Left lung (tissue), 10 donors: Measurements from ENCODE around the gene TCTN2. TPM values are rescaled to one million over a fixed set of nuclear protein-coding genes. Genes with fewer than 3 reads are reported as not detected.

Source experiments
- ATAC-seq: fragments of 200-7000 bp; cut with Tn5 transposase; one replicate; pipeline ENCODE4 v1.9.1; 2020; ENCODE audit warnings: moderate library complexity
- DNase-seq, 4 donors: peaks; one replicate each; pipeline ENCODE4 v3.0.0-alpha.2; 2013 to 2020
- H3K27ac ChIP-seq, 2 donors: fragments of 200-600 bp; sonication (generic) in 1 of 2; one replicate each; pipeline versions ENCODE4 v1.5.0 to v1.8.0; 2020 to 2021
- H3K27me3 ChIP-seq, 2 donors: fragments of 200-600 bp; sonication (generic) in 1 of 2; one replicate each; pipeline versions ENCODE4 v1.5.0 to v1.8.0; 2020 to 2021
- H3K36me3 ChIP-seq, 2 donors: fragments of 200-600 bp; sonication (generic) in 1 of 2; one replicate each; pipeline versions ENCODE4 v1.5.0 to v1.8.0; 2020 to 2021
- H3K4me1 ChIP-seq, 2 donors: fragments of 200-600 bp; one replicate each; pipeline ENCODE4 v1.8.0; 2021
- H3K4me3 ChIP-seq, 2 donors: fragments of 200-600 bp; sonication (generic) in 1 of 2; one replicate each; pipeline versions ENCODE4 v1.5.0 to v1.8.0; 2020 to 2021; ENCODE audit warnings: mild to moderate bottlenecking in 1 of 2
- H3K9me3 ChIP-seq, 2 donors: fragments of 200-600 bp; sonication (generic) in 1 of 2; one replicate each; pipeline versions ENCODE4 v1.5.0 to v1.8.0; 2020 to 2021
- CTCF ChIP-seq, 2 donors: fragments of 200-600 bp; sonication (generic) in 1 of 2; IDR thresholded peaks; one replicate each; pipeline versions ENCODE4 v1.5.0 to v1.8.0; 2021; ENCODE audit warnings: antibody characterized with exemption in 2 of 2
- intact Hi-C, 2 donors: fragments of 100-400 bp; cut with DNase I; formaldehyde crosslinking; loops; one replicate each; pipeline versions ENCODE4 v1.11.2 to v1.14.2; 2022
- polyA plus RNA-seq, 6 donors: library from polyadenylated mRNA; unstranded; fragments of 120-200 nt; gene quantifications; one replicate each; pipeline ENCODE4 v1.2.1, GENCODE V29; 2013; ENCODE audit not compliant: insufficient read length in 6 of 6
- total RNA-seq, 2 donors: library from RNA; stranded (reverse); fragmentation: NEBNext Ultra II Directional; extraction: Animal tissue kit (Norgen Biotek cat#: 25700); gene quantifications; one replicate each; pipeline ENCODE4 v1.2.1, GENCODE V29; 2021
- donor health status: DM: no; HTN: yes; CAD: no.
- donor health status: DM: no; HTN: no; CAD: no.

The TCTN2 gene
- total and polyA plus RNA-seq, 8 donors: 11.0 to 30.2 (median 24.6) TPM

GRCh38 chr12:123732251-123732650 is 61.3 kb downstream of the TCTN2 start:
- no peak for DNase-seq
- ATAC-seq: no peak
- TF ChIP-seq CTCF (IDR thresholded peaks at IDR 0.05): no peak
- Histone ChIP-seq H3K36me3 (peaks cover 0 to 92% of the 10 kb centered on the region in 2 donors), H3K27me3 (no peaks in the 10 kb centered on the region), H3K27ac (no peak overlapping the region), H3K9me3 (no peaks in the 10 kb centered on the region), H3K4me3 (no peak overlapping the region), H3K4me1 (no peaks in the 10 kb centered on the region)
- intact Hi-C loops: no loop called here

GRCh38 chr12:123733229-123733628 is 62.3 kb downstream of the TCTN2 start:
- no peak overlapping the region for H3K27ac ChIP-seq
- no peaks in the 10 kb centered on the region for H3K4me1 ChIP-seq
- no peak for TF ChIP-seq CTCF (IDR thresholded peaks at IDR 0.05)
- intact Hi-C loops: no loop called here
- H3K9me3 ChIP-seq: no peaks in the 10 kb centered on the region
- peaks cover 0 to 92% of the 10 kb centered on the region in 2 donors for H3K36me3 ChIP-seq
- ATAC-seq (no peak), DNase-seq (no peak)
- H3K4me3 ChIP-seq: no peak overlapping the region
- H3K27me3 ChIP-seq: no peaks in the 10 kb centered on the region

- no peak for DNase-seq
- H3K4me1 ChIP-seq: no peaks in the 10 kb centered on the region
- intact Hi-C loops: no loop called here
- no peaks in the 10 kb centered on the region for H3K27me3 ChIP-seq
- TF ChIP-seq CTCF (IDR thresholded peaks at IDR 0.05): no peak
- no peaks in the 10 kb centered on the region for H3K9me3 ChIP-seq
- H3K36me3 ChIP-seq: peaks cover 0 to 92% of the 10 kb centered on the region in 2 donors
- no peak overlapping the region for H3K27ac ChIP-seq
- H3K4me3 ChIP-seq: no peak overlapping the region
- no peak for ATAC-seq
Observed at GRCh38 chr12:123734268-123734667, 63.4 kb downstream of the TCTN2 start.

GRCh38 chr12:123741937-123742572 is 71.1 kb downstream of the TCTN2 start:
- H3K4me3 ChIP-seq: no peak overlapping the region
- H3K27ac ChIP-seq: no peak overlapping the region
- ATAC-seq (no peak), DNase-seq (no peak)
- intact Hi-C loops: no loop called here
- H3K4me1 ChIP-seq: no peaks in the 10 kb centered on the region
- no peaks in the 10 kb centered on the region for H3K9me3 ChIP-seq
- no peaks in the 10 kb centered on the region for H3K27me3 ChIP-seq
- peaks cover 0 to 81% of the 10 kb centered on the region in 2 donors for H3K36me3 ChIP-seq
- TF ChIP-seq CTCF (IDR thresholded peaks at IDR 0.05): no peak

- Histone ChIP-seq H3K4me1 (peaks cover 0 to 2% of the 10 kb centered on the region in 2 donors), H3K27ac (no peak overlapping the region), H3K4me3 (no peak overlapping the region), H3K27me3 (no peaks in the 10 kb centered on the region), H3K36me3 (peaks cover 0 to 79% of the 10 kb centered on the region in 2 donors), H3K9me3 (no peaks in the 10 kb centered on the region)
- no peak for TF ChIP-seq CTCF (IDR thresholded peaks at IDR 0.05)
- ATAC-seq (no peak), DNase-seq (peak in 1 of 4 donors; percentile 45)
- intact Hi-C loops: no loop called here
Observed at GRCh38 chr12:123743002-123743401, 72.1 kb downstream of the TCTN2 start.
